HepG2 (cell line): ENCODE measurements around the gene CEP128.

Experiments used
- HOXA3 ChIP-seq: sonication (generic); formaldehyde crosslinking; IDR thresholded peaks from 2 replicates; pipeline ENCODE4 v1.5.0; 2020; ENCODE audit warnings: missing genetic modification reagents
- NFE2L1 ChIP-seq: sonication (generic); formaldehyde crosslinking; IDR thresholded peaks from 2 replicates; pipeline ENCODE4 v1.4.0; 2020; ENCODE audit warnings: missing genetic modification reagents, mild to moderate bottlenecking, borderline replicate concordance
- RAD21 ChIP-seq: fragments of 450-650 bp; formaldehyde crosslinking; IDR thresholded peaks from 2 replicates; pipeline ENCODE4 v1.5.0; 2020; ENCODE audit warnings: mild to moderate bottlenecking
- RXRA ChIP-seq: sonication (generic); formaldehyde crosslinking; IDR thresholded peaks from 2 replicates; pipeline ENCODE4 v1.5.1; 2020; ENCODE audit warnings: missing genetic modification reagents
- ZNF17 ChIP-seq: sonication (generic); formaldehyde crosslinking; IDR thresholded peaks from 2 replicates; pipeline ENCODE4 v1.5.0; 2020; ENCODE audit warnings: mild to moderate bottlenecking, missing genetic modification reagents
- ZNF274 ChIP-seq: sonication (generic); formaldehyde crosslinking; IDR thresholded peaks from 2 replicates; pipeline ENCODE4 v1.5.1; 2020; ENCODE audit warnings: mild to moderate bottlenecking, missing genetic modification reagents
- TF ChIP-seq, protein P1 (sequence below): sonication (generic); formaldehyde crosslinking; IDR thresholded peaks from 2 replicates; pipeline ENCODE4 v1.5.0; 2020; ENCODE audit warnings: mild to moderate bottlenecking, missing genetic modification reagents, moderate library complexity

DNA sequence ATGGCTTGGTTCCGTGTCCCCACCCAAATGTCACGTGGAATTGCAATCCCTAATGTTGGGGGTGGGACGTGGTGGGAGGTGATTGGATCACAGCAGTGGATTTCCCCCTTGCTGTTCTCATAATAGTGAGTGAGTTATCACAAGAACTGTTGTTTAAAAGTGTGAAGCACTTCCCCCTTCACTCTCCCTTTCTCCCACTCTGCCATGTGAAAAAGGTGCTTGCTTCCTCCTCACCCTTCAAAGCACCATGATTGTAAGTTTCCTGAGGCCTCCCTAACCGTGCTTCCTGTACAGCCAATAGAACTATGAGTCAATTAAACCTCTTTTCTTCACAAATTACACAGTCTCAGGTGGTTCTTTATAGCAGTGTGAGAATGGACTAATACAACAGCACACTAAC, 5.3 kb upstream of the CEP128 start:
- TF ChIP-seq, protein P1, sequence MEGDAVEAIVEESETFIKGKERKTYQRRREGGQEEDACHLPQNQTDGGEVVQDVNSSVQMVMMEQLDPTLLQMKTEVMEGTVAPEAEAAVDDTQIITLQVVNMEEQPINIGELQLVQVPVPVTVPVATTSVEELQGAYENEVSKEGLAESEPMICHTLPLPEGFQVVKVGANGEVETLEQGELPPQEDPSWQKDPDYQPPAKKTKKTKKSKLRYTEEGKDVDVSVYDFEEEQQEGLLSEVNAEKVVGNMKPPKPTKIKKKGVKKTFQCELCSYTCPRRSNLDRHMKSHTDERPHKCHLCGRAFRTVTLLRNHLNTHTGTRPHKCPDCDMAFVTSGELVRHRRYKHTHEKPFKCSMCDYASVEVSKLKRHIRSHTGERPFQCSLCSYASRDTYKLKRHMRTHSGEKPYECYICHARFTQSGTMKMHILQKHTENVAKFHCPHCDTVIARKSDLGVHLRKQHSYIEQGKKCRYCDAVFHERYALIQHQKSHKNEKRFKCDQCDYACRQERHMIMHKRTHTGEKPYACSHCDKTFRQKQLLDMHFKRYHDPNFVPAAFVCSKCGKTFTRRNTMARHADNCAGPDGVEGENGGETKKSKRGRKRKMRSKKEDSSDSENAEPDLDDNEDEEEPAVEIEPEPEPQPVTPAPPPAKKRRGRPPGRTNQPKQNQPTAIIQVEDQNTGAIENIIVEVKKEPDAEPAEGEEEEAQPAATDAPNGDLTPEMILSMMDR, result no peak
- no peak for TF ChIP-seq NFE2L1 (CRISPR knock-in tag)
- TF ChIP-seq ZNF274, result no peak
- no peak for TF ChIP-seq RAD21 (CRISPR knock-in tag)
- no peak for TF ChIP-seq HOXA3 (CRISPR knock-in tag)
- TF ChIP-seq RXRA (CRISPR knock-in tag), result no peak
- TF ChIP-seq ZNF17 (CRISPR knock-in tag), result no peak
